Activated naive CD4-positive, alpha-beta T cell treated with anti-CD3 and anti-CD28 coated beads, Interleukin-2, amount 10 ng/mL, durations not matched to agents 7 days and 5 days (primary cell): ENCODE measurements around the gene CCDC18.
"Not testable (repeated sequence)": the region's sequence is repeated elsewhere in the genome, so short reads cannot be mapped to it uniquely, and the experiment has no call there.

Experiments used
- CTCF ChIA-PET: fragments of 350-600 bp; sonication (Branson Sonifier 250); formaldehyde crosslinking; loops from one replicate; lab custom pipeline; 2021; ENCODE audit warnings: antibody characterized with exemption; lab: Charles Lee
- DNase-seq: peaks from one replicate; pipeline ENCODE4 v3.0.0-alpha.2; 2020
- H3K27ac Mint-ChIP-seq: one replicate; pipeline ENCODE4 v1.8.0; 2021; ENCODE audit warnings: mild to moderate bottlenecking, moderate library complexity, mixed read lengths
- H3K27me3 Mint-ChIP-seq: one replicate; pipeline ENCODE4 v1.8.0; 2021; ENCODE audit warnings: mild to moderate bottlenecking, mixed read lengths
- H3K36me3 Mint-ChIP-seq: one replicate; pipeline ENCODE4 v1.8.0; 2021; ENCODE audit warnings: mixed read lengths
- H3K4me1 Mint-ChIP-seq: one replicate; pipeline ENCODE4 v1.8.0; 2021; ENCODE audit warnings: mixed read lengths
- H3K4me3 Mint-ChIP-seq: one replicate; pipeline ENCODE4 v1.8.0; 2021; ENCODE audit warnings: mild to moderate bottlenecking, moderate library complexity, mixed read lengths
- H3K9me3 Mint-ChIP-seq: one replicate; pipeline ENCODE4 v1.8.0; 2021; ENCODE audit warnings: mixed read lengths

Gene CCDC18

DNA sequence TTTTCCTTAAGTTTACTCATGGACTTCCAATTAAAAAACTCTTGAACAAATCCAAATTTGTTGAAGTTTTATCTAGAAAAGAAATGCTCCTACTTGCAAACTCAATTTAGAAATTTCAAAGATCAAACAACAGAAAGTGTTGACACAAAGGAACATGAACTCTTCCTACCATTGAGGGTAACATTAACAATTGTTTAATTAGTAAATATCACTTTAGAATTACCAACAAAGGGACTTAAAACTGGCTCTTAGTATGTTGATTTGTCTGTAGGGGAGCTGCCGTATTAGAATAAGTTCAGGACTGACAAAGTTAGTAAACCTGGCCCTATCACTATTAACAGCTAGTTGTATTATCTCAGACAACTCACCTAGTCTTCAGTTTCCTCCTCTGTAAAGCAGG lies 57.9 kb downstream of the CCDC18 start:
- no peak overlapping the region for H3K4me3 Mint-ChIP-seq
- peaks cover 18% of the 10 kb centered on the region for H3K9me3 Mint-ChIP-seq
- CTCF ChIA-PET: interaction anchor here (0.8 to 1.5 kb wide), 2 partner anchors 66 to 176 kb away, joined by 3 to 4 read pairs; no protein-coding TSS in a partner anchor
- H3K4me1 Mint-ChIP-seq: no peaks in the 10 kb centered on the region
- no peak for DNase-seq
- H3K36me3 Mint-ChIP-seq: peaks cover 76% of the 10 kb centered on the region
- H3K27ac Mint-ChIP-seq: no peak overlapping the region
- H3K27me3 Mint-ChIP-seq: no peaks in the 10 kb centered on the region

DNA sequence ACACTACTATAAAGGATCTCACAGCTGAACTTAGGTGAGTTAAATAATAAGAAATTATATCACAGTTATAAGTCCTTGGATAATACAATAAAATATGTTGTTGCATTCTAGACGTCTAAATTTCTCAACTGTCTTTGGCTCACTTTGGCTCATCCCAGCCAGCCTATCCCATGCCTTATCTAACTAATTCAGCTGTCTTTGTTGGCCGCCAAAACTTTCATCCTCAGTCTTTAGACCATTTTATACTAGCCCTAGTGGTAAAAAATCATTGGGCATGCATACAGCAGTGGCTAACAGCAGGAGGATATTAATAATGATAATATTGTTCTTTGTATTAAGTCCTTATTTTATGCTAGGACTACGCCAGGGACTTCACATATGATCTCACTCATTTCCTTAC lies 59.3 kb downstream of the CCDC18 start:
- Mint-ChIP-seq H3K4me1 (no peaks in the 10 kb centered on the region), H3K27me3 (no peaks in the 10 kb centered on the region), H3K27ac (no peak overlapping the region), H3K4me3 (no peak overlapping the region), H3K36me3 (peaks cover 78% of the 10 kb centered on the region), H3K9me3 (peaks cover 24% of the 10 kb centered on the region)
- CTCF ChIA-PET: no interaction called here
- no peak for DNase-seq

DNA sequence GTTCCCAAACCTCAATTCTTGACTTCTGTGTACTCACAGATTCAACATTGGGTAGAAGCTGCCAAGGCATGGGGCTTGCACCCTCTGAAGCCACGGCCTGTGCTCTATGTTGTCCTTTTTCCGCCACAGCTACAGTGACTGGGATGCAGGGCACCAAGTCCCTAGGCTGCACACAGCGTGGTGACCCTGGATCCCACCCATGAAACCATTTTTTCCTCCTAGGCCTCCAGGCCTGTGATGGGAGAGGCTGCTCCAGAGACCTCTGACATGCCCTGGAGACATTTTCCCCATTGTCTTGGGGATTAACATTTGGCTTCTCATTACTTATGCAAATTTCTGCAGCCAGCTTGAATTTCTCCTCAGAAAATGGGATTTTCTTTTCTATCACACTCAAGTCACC lies 62.7 kb downstream of the CCDC18 start:
- DNase-seq, H3K4me3 Mint-ChIP-seq, CTCF ChIA-PET, H3K4me1 Mint-ChIP-seq, H3K27ac Mint-ChIP-seq, H3K27me3 Mint-ChIP-seq: not testable (repeated sequence)
- peaks cover 24% of the 10 kb centered on the region for H3K9me3 Mint-ChIP-seq
- peaks cover 69% of the 10 kb centered on the region for H3K36me3 Mint-ChIP-seq

DNA sequence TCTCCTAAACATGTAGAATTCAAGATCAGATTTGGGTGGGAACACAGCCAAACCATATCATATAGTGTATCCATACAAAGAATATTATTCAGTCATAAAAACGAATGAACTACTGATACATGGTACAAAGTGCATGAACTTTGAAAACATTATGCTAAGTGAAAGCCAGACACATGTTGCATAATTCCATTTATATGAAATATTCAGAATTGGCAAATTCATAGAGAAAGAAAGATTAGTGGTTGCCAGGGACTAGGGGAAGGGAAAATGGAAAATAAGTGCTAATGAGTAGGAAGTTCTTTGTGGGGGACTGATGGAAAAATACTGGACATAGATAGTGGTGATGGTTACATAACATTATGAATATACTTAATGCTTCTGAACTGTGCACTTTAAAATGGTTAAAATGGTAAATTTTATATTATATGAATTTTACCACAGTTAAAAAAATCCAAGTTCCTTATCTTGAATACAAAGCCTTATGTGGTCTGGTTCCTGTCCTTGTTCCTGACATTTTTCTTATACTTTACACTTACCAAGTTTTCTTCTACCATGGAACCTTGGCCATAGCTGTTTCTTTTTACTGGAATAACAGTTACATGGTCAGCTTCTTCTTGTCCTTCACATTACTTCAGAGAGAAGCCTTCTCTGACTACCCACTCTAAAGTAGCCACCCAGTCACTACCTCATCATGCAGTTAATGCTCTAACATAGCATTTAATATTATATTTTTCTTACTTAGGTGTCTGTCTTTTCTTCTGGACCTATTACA lies 64.0 kb downstream of the CCDC18 start:
- CTCF ChIA-PET: no interaction called here
- H3K27ac Mint-ChIP-seq: no peak overlapping the region
- H3K27me3 Mint-ChIP-seq: no peaks in the 10 kb centered on the region
- H3K36me3 Mint-ChIP-seq: peaks cover 68% of the 10 kb centered on the region
- H3K4me3 Mint-ChIP-seq: no peak overlapping the region
- no peaks in the 10 kb centered on the region for H3K4me1 Mint-ChIP-seq
- H3K9me3 Mint-ChIP-seq: peaks cover 24% of the 10 kb centered on the region
- DNase-seq: no peak

DNA sequence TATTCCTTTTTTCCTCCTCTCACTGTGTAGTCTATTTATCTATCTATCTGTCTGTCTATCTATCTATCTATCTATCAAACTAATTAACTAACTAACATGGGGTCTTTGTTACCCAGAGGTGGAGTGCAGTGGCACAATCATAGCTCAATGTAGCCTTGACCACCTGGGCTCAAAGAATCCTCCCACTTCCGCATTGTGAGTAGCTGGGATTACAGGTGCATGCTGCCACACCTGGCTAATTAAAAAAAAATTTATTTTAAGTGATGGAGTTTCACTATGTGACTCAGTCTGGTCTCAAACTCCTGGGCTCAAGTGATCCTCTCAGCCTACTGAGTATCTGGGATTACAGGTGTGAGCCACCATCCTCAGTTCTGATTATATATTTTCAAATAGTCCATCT lies 71.4 kb downstream of the CCDC18 start:
- Mint-ChIP-seq H3K4me1 (peaks cover 2% of the 10 kb centered on the region), H3K9me3 (peaks cover 6% of the 10 kb centered on the region), H3K36me3 (peaks cover 54% of the 10 kb centered on the region)

DNA sequence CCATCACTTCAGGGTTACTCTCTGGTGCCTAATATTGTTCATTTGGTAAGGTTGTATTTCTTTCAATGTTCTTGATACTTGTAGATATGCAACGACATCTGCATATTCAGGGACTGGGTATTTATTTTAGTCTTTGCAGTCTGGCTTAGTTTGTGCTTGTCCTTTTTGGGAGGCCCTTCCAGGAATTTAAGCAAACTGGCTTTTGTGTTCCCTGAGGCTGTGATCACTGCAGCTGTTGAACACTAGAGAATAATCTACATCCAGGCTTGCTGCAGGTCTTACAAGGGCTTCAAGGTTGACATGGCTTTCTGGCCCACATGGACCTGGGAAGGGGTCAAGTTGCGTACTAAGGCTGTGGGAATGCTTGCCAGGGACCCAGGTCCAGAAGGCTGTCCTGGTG lies 72.1 kb downstream of the CCDC18 start:
- peaks cover 6% of the 10 kb centered on the region for H3K9me3 Mint-ChIP-seq

More for the DNA sequence above, 71.4 kb downstream of the CCDC18 start:
- Mint-ChIP-seq H3K27me3 (no peaks in the 10 kb centered on the region), H3K4me3 (no peak overlapping the region), H3K27ac (no peak overlapping the region)
- DNase-seq: no peak
- CTCF ChIA-PET: interaction anchor here (0.7 kb wide), 1 partner anchor 378 kb away, joined by 3 read pairs; no protein-coding TSS in a partner anchor

DNA sequence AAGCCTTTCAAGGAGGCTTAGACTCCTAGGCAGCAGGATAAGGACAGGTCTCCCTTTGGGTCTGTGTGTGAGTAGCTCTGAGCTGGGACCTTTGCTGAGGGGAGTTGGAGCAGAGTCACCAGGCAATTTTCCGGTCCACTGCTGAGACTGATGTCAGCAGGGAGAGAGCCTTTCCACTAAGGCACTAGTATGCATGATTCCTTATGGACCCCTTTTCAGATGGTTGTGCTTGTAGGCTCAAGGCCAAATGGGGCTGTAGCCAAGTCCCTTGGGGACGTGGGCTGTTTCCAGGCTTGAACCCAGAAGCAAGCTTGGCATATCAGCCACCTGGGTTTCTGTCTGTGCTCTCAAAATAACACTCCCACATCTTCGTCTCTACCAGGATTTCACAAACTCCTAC lies 73.0 kb downstream of the CCDC18 start:
- Mint-ChIP-seq H3K4me3 (no peak overlapping the region), H3K27me3 (no peaks in the 10 kb centered on the region), H3K9me3 (peaks cover 6% of the 10 kb centered on the region), H3K4me1 (peaks cover 2% of the 10 kb centered on the region), H3K27ac (no peak overlapping the region), H3K36me3 (peaks cover 45% of the 10 kb centered on the region)
- no peak for DNase-seq
- CTCF ChIA-PET: no interaction called here

More for the DNA sequence above, 72.1 kb downstream of the CCDC18 start:
- no peak for DNase-seq
- Mint-ChIP-seq H3K4me1 (peaks cover 2% of the 10 kb centered on the region), H3K4me3 (no peak overlapping the region), H3K27ac (no peak overlapping the region), H3K36me3 (peaks cover 49% of the 10 kb centered on the region), H3K27me3 (no peaks in the 10 kb centered on the region)
- CTCF ChIA-PET: interaction anchor here (0.7 kb wide), 1 partner anchor 377 kb away, joined by 3 read pairs; no protein-coding TSS in a partner anchor

DNA sequence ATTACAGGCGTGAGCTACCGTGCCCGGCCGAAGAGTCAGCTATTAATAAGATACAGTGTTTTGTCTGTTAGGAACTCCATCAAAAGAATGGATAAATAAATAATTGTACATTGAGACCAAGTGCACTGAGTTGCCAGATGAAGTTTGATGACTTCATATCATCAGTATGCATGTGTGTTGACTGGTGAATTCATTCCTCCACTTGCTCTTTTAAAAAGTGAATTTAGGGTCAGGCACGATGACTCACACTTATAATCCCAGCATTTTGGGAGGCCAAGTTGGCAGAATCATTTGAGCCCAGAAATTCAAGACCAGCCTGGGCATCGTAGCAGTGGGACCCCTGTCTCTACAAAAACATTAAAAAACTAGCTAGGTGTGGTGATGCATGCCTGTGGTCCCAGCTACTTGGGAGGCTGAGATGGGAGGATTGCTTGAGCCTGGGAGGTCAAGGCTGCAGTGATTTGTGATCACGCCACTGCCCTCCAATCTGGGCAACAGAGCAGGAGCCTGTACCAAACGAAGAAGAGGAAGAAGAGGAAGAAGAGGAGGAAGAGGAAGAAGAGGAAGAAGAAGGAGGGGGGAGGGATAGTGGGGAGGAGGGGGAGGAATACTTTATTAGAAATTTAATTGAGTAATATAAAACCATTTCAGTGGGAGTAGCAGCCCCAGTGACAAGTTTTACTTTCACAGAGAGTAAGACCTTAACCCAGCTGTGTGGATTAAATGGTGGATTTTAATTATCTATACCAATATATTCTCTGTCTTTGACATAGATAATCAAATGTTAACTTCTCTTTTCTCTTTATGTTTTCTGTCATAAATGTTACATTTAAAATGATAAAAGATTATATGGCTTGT lies 74.9 kb downstream of the CCDC18 start:
- Mint-ChIP-seq H3K9me3 (peaks cover 6% of the 10 kb centered on the region), H3K4me1 (peaks cover 2% of the 10 kb centered on the region), H3K4me3 (no peak overlapping the region), H3K27me3 (no peaks in the 10 kb centered on the region), H3K36me3 (peaks cover 38% of the 10 kb centered on the region), H3K27ac (no peak overlapping the region)
- CTCF ChIA-PET: no interaction called here
- no peak for DNase-seq

DNA sequence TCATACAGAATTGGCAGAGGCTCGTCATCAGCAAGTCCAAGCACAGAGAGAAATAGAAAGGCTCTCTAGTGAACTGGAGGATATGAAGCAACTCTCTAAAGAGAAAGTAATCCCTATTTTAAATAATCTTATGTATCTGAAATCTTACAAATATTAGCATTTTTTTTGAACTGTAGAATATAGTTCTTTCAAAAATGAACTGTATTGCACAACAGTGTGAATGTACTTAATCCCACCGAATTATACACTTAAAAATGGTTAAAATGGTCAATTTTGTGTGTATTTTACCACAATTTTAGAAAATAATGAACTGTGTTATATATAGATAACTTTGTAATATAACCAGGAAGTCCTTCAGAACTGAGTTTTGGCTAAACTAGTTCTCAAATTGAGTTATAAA lies 75.9 kb downstream of the CCDC18 start:
- CTCF ChIA-PET: interaction anchor here (1.3 kb wide), 1 partner anchor 20 kb away, joined by 3 read pairs; no protein-coding TSS in a partner anchor
- no peaks in the 10 kb centered on the region for H3K27me3 Mint-ChIP-seq
- H3K4me1 Mint-ChIP-seq: peaks cover 2% of the 10 kb centered on the region

DNA sequence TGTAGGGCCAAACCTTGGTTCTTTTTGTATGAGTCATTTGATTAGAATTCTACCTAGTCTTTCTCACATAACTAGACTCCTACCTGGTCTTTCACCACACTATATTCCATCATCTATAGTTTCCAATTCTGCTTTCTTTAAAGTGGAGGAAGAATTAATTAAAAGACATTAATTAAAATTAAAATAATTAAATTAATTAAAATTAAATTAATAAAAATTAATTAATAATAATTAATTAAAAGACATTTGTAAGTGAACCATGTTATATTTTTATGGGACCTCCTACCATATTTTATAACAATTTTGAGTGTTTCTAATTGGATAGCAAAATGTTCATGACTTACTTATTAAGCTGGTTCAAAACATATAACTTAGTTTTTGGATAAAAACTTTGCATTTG lies 77.4 kb downstream of the CCDC18 start:
- Mint-ChIP-seq H3K4me1 (peaks cover 2% of the 10 kb centered on the region), H3K27me3 (no peaks in the 10 kb centered on the region), H3K9me3 (peaks cover 19% of the 10 kb centered on the region), H3K36me3 (peaks cover 40% of the 10 kb centered on the region), H3K4me3 (no peak overlapping the region), H3K27ac (no peak overlapping the region)
- CTCF ChIA-PET: interaction anchor here (1.0 to 1.3 kb wide), 2 partner anchors 18 to 47 kb away, joined by 3 read pairs; no protein-coding TSS in a partner anchor
- no peak for DNase-seq

More for the DNA sequence above, 75.9 kb downstream of the CCDC18 start:
- Mint-ChIP-seq H3K9me3 (peaks cover 11% of the 10 kb centered on the region), H3K4me3 (no peak overlapping the region), H3K36me3 (peaks cover 38% of the 10 kb centered on the region), H3K27ac (no peak overlapping the region)
- DNase-seq: no peak

DNA sequence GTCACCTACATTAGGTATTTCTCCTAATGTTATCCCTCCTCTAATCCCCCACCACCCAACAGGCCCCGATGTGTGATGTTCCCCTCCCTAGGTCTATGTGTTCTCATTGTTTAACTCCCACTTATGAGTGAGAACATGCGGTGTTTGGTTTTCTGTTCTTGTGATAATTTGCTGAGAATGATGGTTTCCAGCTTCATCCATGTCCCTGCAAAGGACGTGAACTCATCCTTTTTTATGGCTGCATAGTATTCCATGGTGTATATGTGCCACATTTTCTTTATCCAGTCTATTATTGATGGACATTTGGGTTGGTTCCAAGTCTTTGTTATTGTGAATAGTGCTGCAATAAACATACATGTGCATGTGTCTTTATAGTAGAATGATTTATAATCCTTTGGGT lies 80.2 kb downstream of the CCDC18 start:
- H3K4me3 Mint-ChIP-seq, DNase-seq, H3K27me3 Mint-ChIP-seq, H3K27ac Mint-ChIP-seq, CTCF ChIA-PET, H3K4me1 Mint-ChIP-seq: not testable (repeated sequence)
- Mint-ChIP-seq H3K36me3 (peaks cover 49% of the 10 kb centered on the region), H3K9me3 (peaks cover 29% of the 10 kb centered on the region)

DNA sequence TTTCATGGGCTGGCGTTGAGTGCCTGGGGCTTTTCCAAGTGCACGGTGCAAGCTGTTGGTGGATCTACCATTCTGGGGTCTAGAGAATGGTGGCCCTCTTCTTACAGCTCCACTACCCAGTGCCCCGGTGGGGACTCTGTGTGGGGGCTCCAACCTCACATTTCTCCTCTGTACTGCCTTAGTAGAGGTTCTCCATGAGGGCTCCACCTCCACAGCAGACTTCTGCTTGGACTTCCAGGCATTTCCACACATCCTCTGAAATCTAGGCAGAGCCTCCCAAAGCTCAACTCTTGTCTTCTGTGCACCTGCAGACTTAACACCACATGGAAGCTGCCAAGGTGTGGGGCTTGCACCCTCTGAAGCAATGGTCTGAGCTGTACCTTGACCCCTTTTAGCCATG lies 82.1 kb downstream of the CCDC18 start:
- CTCF ChIA-PET: no interaction called here
- no peak overlapping the region for H3K4me3 Mint-ChIP-seq

DNA sequence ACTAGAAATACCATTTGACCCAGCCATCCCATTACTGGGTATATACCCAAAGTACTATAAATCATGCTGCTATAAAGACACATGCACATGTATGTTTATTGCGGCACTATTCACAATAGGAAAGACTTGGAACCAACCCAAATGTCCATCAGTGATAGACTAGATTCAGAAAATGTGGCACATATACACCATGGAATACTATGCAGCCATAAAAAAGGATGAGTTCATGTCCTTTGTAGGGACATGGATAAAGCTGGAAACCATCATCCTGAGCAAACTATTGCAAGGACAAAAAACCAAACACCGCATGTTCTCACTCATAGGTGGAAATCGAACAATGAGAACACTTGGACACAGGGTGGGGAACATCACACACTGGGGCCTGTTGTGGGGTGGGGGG lies 88.4 kb downstream of the CCDC18 start:
- H3K27me3 Mint-ChIP-seq, CTCF ChIA-PET, H3K9me3 Mint-ChIP-seq, H3K27ac Mint-ChIP-seq, H3K4me1 Mint-ChIP-seq, DNase-seq, H3K4me3 Mint-ChIP-seq: not testable (repeated sequence)
- peaks cover 39% of the 10 kb centered on the region for H3K36me3 Mint-ChIP-seq

More for the DNA sequence above, 82.1 kb downstream of the CCDC18 start:
- no peak for DNase-seq
- Mint-ChIP-seq H3K27ac (no peak overlapping the region), H3K4me1 (no peaks in the 10 kb centered on the region), H3K27me3 (no peaks in the 10 kb centered on the region), H3K9me3 (peaks cover 29% of the 10 kb centered on the region), H3K36me3 (peaks cover 64% of the 10 kb centered on the region)

DNA sequence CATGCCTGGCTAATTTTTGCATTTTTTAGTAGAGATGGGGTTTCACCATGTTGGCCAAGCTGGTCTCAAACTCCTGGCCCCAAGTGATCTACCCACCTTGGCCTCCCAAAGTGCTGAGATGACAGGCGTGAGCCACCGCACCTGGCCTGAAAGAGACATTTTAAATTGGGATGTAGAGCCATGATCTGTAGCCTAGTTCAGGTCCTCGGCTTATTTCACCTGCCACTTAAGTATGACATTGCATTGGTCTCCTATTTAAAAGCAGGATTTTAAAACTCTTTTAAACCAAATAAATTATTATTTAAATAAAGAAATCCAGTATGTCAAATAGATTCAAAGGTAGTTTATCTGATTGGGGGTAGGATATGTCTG lies 94.7 kb downstream of the CCDC18 start:
- H3K36me3 Mint-ChIP-seq: peaks cover 10% of the 10 kb centered on the region
- H3K27ac Mint-ChIP-seq, DNase-seq, CTCF ChIA-PET, H3K27me3 Mint-ChIP-seq, H3K4me1 Mint-ChIP-seq, H3K4me3 Mint-ChIP-seq, H3K9me3 Mint-ChIP-seq: not testable (repeated sequence)
